K562 (cell line): ENCODE data around the gene ATP6V0E2. TPM values are rescaled to one million over a fixed set of nuclear protein-coding genes. Genes with fewer than 3 reads are reported as not detected.

Experiments used
- BRD4 ChIP-seq: fragments of 200-600 bp; sonication (generic); IDR thresholded peaks from 2 replicates; pipeline ENCODE4 v1.6.1; 2017; ENCODE audit warnings: inconsistent platforms
- BRF1 ChIP-seq: IDR thresholded peaks from 3 replicates; pipeline ENCODE4 v1.6.1; 2011; ENCODE audit warnings: borderline replicate concordance, mild to moderate bottlenecking; ENCODE audit not compliant: insufficient read length; ENCODE audit errors: extremely low read depth
- CEBPG ChIP-seq, 3 experiments: fragments of 200-800 bp in 1 of 3; sonication (Bioruptor generic) in 1 of 3; sonication (generic) in 1 of 3; formaldehyde crosslinking in 1 of 3; IDR thresholded peaks in 2 of 3; conservative IDR thresholded peaks in 1 of 3; 2 replicates each; pipeline versions ENCODE4 v1.6.1 to v1.8.0; 2016 to 2022; ENCODE audit warnings: missing compliant biosample characterization in 2 of 3, missing genetic modification characterization in 2 of 3, mild to moderate bottlenecking in 1 of 3, missing genetic modification reagents in 1 of 3
- CSDE1 ChIP-seq, 2 experiments: fragments of 450-650 bp; IDR thresholded peaks; 2 replicates each; pipeline ENCODE4 v1.6.1; 2016; ENCODE audit warnings: mild to moderate bottlenecking in 1 of 2
- ERF ChIP-seq: fragments of 450-650 bp; formaldehyde crosslinking; IDR thresholded peaks from 2 replicates; pipeline ENCODE4 v1.4.0; 2020; ENCODE audit warnings: mild to moderate bottlenecking, mixed read lengths
- MIER1 ChIP-seq: fragments of 450-650 bp; IDR thresholded peaks from 2 replicates; pipeline ENCODE4 v1.6.1; 2016; ENCODE audit warnings: antibody characterized with exemption, mild to moderate bottlenecking, low read depth
- NCOA2 ChIP-seq, 2 experiments: fragments of 450-650 bp; IDR thresholded peaks; 2 replicates each; pipeline ENCODE4 v1.6.1; 2018; ENCODE audit warnings: mild to moderate bottlenecking in 2 of 2, moderate library complexity in 1 of 2; ENCODE audit not compliant: partially characterized antibody in 2 of 2
- NFYB ChIP-seq: IDR thresholded peaks from 2 replicates; pipeline ENCODE4 v1.6.1; 2011; ENCODE audit warnings: mild to moderate bottlenecking, moderate library complexity; ENCODE audit not compliant: insufficient read length; ENCODE audit errors: extremely low read depth
- PHF21A ChIP-seq: fragments of 450-650 bp; IDR thresholded peaks from 2 replicates; pipeline ENCODE4 v1.6.1; 2017; ENCODE audit warnings: low read depth, borderline replicate concordance
- POLR2H ChIP-seq: IDR thresholded peaks from 2 replicates; pipeline ENCODE4 v1.6.1; 2016; ENCODE audit warnings: missing genetic modification characterization, low read depth, mild to moderate bottlenecking, control low read depth, missing compliant biosample characterization, moderate library complexity
- SIX5 ChIP-seq, 2 experiments: IDR thresholded peaks; 2 replicates each; pipeline ENCODE4 v1.6.1; 2011; ENCODE audit warnings: low read length in 2 of 2, borderline replicate concordance in 1 of 2, low read depth in 1 of 2, mild to moderate bottlenecking in 1 of 2, moderate library complexity in 1 of 2; ENCODE audit not compliant: insufficient read depth in 1 of 2
- SLC30A9 ChIP-seq: fragments of 250-450 bp; sonication (Bioruptor Pico); IDR thresholded peaks from 2 replicates; pipeline ENCODE4 v1.8.0; 2022; ENCODE audit warnings: mild to moderate bottlenecking, moderate library complexity
- SMARCB1 ChIP-seq: IDR thresholded peaks from 2 replicates; pipeline ENCODE4 v1.6.1; 2011; ENCODE audit warnings: improper control_type of control experiment, low read depth; ENCODE audit not compliant: insufficient read length
- TAL1 ChIP-seq: fragments of 450-650 bp; IDR thresholded peaks from 2 replicates; pipeline ENCODE4 v1.6.1; 2016; ENCODE audit warnings: mild to moderate bottlenecking
- TEAD4 ChIP-seq, 2 experiments: sonication (generic) in 1 of 2; formaldehyde crosslinking in 1 of 2; IDR thresholded peaks; 2 replicates each; pipeline versions ENCODE4 v1.6.1 to v1.8.0; 2012 to 2022; ENCODE audit warnings: borderline replicate concordance in 1 of 2, inconsistent platforms in 1 of 2, low read length in 1 of 2, mild to moderate bottlenecking in 1 of 2, missing genetic modification reagents in 1 of 2
- ZBTB33 ChIP-seq: sonication (generic); formaldehyde crosslinking; IDR thresholded peaks from 2 replicates; pipeline ENCODE4 v1.8.1; 2023; ENCODE audit warnings: mild to moderate bottlenecking, missing genetic modification reagents
- ZFP30 ChIP-seq: fragments of 250-450 bp; sonication (Bioruptor Pico); IDR thresholded peaks from 2 replicates; pipeline ENCODE4 v1.8.0; 2022; ENCODE audit warnings: moderate library complexity, mild to moderate bottlenecking, inconsistent platforms, borderline replicate concordance
- polyA plus RNA-seq, 8 experiments: library from polyadenylated mRNA; depleted of rRNA in 4 of 8; stranded (reverse) in 5 of 8; unstranded in 3 of 8; fragments of >200 nt; fragmentation: Nextera tagmentation in 2 of 8; fragmentation: Illumina TruSeq in 1 of 8; extraction: Ambion mirVana in 2 of 8; extraction: Trizol in 1 of 8; gene quantifications; 2 replicates each; pipeline versions ENCODE4 v1.2.1 to v1.2.3, GENCODE V29; 2011 to 2014; ENCODE audit warnings: inconsistent platforms in 1 of 8, missing spikeins in 1 of 8
- total RNA-seq, 7 experiments: library from RNA; depleted of rRNA in 6 of 7; stranded (reverse); fragments of >200 nt in 6 of 7; fragmentation: Illumina TruSeq in 2 of 7; extraction: Trizol in 2 of 7; gene quantifications; 2 replicates each; pipeline versions ENCODE4 v1.2.1 to v1.2.3, GENCODE V29; 2011 to 2021; ENCODE audit warnings: low replicate concordance in 1 of 7
- TF ChIP-seq, protein P1 (sequence below): fragments of 450-650 bp; conservative IDR thresholded peaks from 2 replicates; pipeline ENCODE4 v1.6.1; 2016; ENCODE audit warnings: missing genetic modification characterization, low read depth, mild to moderate bottlenecking, control low read depth, missing compliant biosample characterization
- TF ChIP-seq, protein P2 (sequence below): fragments of 250-450 bp; sonication (Bioruptor Pico); IDR thresholded peaks from 2 replicates; pipeline ENCODE4 v1.9.0; 2021; ENCODE audit warnings: mild to moderate bottlenecking
- TF ChIP-seq, protein P3 (sequence below): sonication (generic); formaldehyde crosslinking; IDR thresholded peaks from 2 replicates; pipeline ENCODE4 v1.8.1; 2023; ENCODE audit warnings: mild to moderate bottlenecking, missing genetic modification reagents, moderate library complexity

Gene ATP6V0E2
- total and polyA plus RNA-seq, 9 of the 15 experiments (the other 6 are each of a cell fraction or from before 2014, with no cell fraction given), result 0.55 to 18.5 (median 10.9) TPM

- no peak for TF ChIP-seq TEAD4 (IDR thresholded peaks at IDR 0.05; ENCODE audit: low read length)
- TF ChIP-seq TEAD4 (CRISPR knock-in tag; IDR thresholded peaks at IDR 0.05; ENCODE audit: borderline replicate concordance), result no peak
- no peak for TF ChIP-seq SMARCB1
- TF ChIP-seq BRD4, result no peak
- TF ChIP-seq ZBTB33 (CRISPR knock-in tag), result peak; percentile 99
- TF ChIP-seq ZFP30 (CRISPR knock-in tag), result no peak
- TF ChIP-seq MIER1, result 0 out of 2 replicates have a peak, but pooled peaks have one; percentile 56
- no peak for TF ChIP-seq NFYB
- TF ChIP-seq CSDE1 (IDR thresholded peaks at IDR 0.05), result no peak
- TF ChIP-seq, protein P1, sequence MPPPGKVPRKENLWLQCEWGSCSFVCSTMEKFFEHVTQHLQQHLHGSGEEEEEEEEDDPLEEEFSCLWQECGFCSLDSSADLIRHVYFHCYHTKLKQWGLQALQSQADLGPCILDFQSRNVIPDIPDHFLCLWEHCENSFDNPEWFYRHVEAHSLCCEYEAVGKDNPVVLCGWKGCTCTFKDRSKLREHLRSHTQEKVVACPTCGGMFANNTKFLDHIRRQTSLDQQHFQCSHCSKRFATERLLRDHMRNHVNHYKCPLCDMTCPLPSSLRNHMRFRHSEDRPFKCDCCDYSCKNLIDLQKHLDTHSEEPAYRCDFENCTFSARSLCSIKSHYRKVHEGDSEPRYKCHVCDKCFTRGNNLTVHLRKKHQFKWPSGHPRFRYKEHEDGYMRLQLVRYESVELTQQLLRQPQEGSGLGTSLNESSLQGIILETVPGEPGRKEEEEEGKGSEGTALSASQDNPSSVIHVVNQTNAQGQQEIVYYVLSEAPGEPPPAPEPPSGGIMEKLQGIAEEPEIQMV, result no peak
- no peak for TF ChIP-seq NCOA2 (IDR thresholded peaks at IDR 0.05; ENCODE audit: partially characterized antibody in 2 of 2)
- no peak for TF ChIP-seq SIX5 (IDR thresholded peaks at IDR 0.05; ENCODE audit: borderline replicate concordance in 1 of 2, insufficient read depth in 1 of 2, low read depth in 1 of 2, low read length in 2 of 2)
- TF ChIP-seq, protein P2, sequence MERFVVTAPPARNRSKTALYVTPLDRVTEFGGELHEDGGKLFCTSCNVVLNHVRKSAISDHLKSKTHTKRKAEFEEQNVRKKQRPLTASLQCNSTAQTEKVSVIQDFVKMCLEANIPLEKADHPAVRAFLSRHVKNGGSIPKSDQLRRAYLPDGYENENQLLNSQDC (CRISPR knock-in tag), result no peak
- TF ChIP-seq SLC30A9 (CRISPR knock-in tag), result no peak
- peak; percentile 78; the same call in 1 of the 2 replicates for TF ChIP-seq ERF (CRISPR knock-in tag)
- TF ChIP-seq, protein P3, sequence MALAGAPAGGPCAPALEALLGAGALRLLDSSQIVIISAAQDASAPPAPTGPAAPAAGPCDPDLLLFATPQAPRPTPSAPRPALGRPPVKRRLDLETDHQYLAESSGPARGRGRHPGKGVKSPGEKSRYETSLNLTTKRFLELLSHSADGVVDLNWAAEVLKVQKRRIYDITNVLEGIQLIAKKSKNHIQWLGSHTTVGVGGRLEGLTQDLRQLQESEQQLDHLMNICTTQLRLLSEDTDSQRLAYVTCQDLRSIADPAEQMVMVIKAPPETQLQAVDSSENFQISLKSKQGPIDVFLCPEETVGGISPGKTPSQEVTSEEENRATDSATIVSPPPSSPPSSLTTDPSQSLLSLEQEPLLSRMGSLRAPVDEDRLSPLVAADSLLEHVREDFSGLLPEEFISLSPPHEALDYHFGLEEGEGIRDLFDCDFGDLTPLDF, result 0 out of 2 replicates have a peak, but pooled peaks have one; percentile 29
- TF ChIP-seq CEBPG (CRISPR knock-in tag; IDR thresholded peaks at IDR 0.05), result no peak
- no peak for TF ChIP-seq CEBPG (tag; conservative IDR thresholded peaks at IDR 0.05 in 1 of 2, IDR thresholded peaks at IDR 0.05 in 1 of 2)
- 0 out of 2 replicates have a peak, but pooled peaks have one; percentile 39 for TF ChIP-seq PHF21A
- no peak for TF ChIP-seq BRF1
- TF ChIP-seq POLR2H, result no peak
- TF ChIP-seq TAL1, result no peak
These were observed 12.7 kb upstream of the ATP6V0E2 start (continued) for GRCh38 chr7:149860821-149861727.
